HUES48 (cell line): Measurements from ENCODE around the gene PLXND1.

Experiments used
- H3K27ac ChIP-seq: one replicate; pipeline ENCODE4 v1.7.0; 2013; ENCODE audit warnings: low read depth, low read length, inconsistent platforms
- H3K27me3 ChIP-seq: 2 replicates; pipeline ENCODE4 v1.6.1; 2013; ENCODE audit warnings: mild to moderate bottlenecking, low read length; ENCODE audit not compliant: control insufficient read depth, insufficient read depth
- H3K36me3 ChIP-seq: 2 replicates; pipeline ENCODE4 v1.6.1; 2013; ENCODE audit warnings: low read length; ENCODE audit not compliant: control insufficient read depth, insufficient read depth
- H3K4me1 ChIP-seq: 2 replicates; pipeline ENCODE4 v1.6.1; 2013; ENCODE audit warnings: mild to moderate bottlenecking, low read length; ENCODE audit not compliant: control insufficient read depth, insufficient read depth
- H3K4me3 ChIP-seq: 2 replicates; pipeline ENCODE4 v1.5.1; 2013; ENCODE audit warnings: mild to moderate bottlenecking, low read depth, low read length
- H3K9ac ChIP-seq: 2 replicates; pipeline ENCODE4 v1.6.1; 2013; ENCODE audit warnings: mild to moderate bottlenecking, low read depth, low read length, moderate library complexity
- H3K9me3 ChIP-seq: 2 replicates; pipeline ENCODE4 v1.6.1; 2013; ENCODE audit warnings: low read length; ENCODE audit not compliant: control insufficient read depth, insufficient read depth

Gene PLXND1

GRCh38 chr3:129591932-129592331 is 14.5 kb downstream of the PLXND1 start:
- Histone ChIP-seq H3K27ac (peak overlapping the region; percentile 45), H3K9me3 (no peaks in the 10 kb centered on the region), H3K4me3 (peak overlapping the region; percentile 36), H3K4me1 (peaks cover 37% of the 10 kb centered on the region), H3K9ac (no peak overlapping the region), H3K27me3 (no peaks in the 10 kb centered on the region), H3K36me3 (no peaks in the 10 kb centered on the region)

GRCh38 chr3:129590215-129590614 is 16.3 kb downstream of the PLXND1 start:
- Histone ChIP-seq H3K4me1 (peaks cover 27% of the 10 kb centered on the region), H3K27ac (no peak overlapping the region), H3K9me3 (no peaks in the 10 kb centered on the region), H3K4me3 (no peak overlapping the region), H3K9ac (no peak overlapping the region), H3K36me3 (peaks cover 6% of the 10 kb centered on the region), H3K27me3 (no peaks in the 10 kb centered on the region)

- Histone ChIP-seq H3K27ac (no peak overlapping the region), H3K4me1 (peaks cover 9% of the 10 kb centered on the region), H3K27me3 (no peaks in the 10 kb centered on the region), H3K9ac (no peak overlapping the region), H3K36me3 (peaks cover 6% of the 10 kb centered on the region), H3K4me3 (no peak overlapping the region), H3K9me3 (no peaks in the 10 kb centered on the region)
These were observed 18.8 kb downstream of the PLXND1 start for GRCh38 chr3:129587566-129588210.

DNA sequence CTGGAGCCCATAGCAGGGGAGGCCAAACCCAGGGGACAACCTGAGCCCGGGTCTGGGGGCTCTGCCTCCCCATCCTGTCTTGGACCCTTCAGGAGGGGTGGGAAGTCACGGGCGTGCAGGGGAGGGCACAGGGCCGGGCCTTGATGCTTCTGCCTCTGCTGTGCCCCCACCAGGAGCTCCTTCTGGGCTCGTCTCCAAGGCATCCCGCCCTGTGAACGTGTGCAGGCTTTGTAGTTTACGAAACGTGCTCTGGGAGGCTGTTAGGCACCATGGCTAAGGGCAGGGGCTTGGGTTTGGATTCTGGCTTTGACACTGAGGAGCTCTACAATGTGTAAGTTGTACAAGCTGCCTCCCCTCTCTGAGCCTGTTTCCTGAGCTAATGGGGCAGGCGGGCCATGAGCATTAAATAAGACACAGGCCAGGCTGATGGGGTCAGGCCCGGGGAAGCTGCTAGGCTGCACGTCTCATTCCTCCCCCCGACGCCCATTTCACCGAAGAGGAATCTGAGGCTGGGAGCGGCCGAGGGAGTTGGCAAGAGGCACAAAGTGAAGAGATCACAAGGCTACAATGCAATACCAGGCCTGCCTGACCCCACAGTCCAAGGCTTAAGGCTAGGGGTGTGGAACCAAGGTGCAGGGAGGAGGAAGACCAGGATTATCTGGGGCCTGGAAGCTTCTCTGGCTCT is 19.6 kb downstream of the PLXND1 start:
- no peak overlapping the region for H3K9ac ChIP-seq
- H3K36me3 ChIP-seq: peaks cover 6% of the 10 kb centered on the region
- no peaks in the 10 kb centered on the region for H3K9me3 ChIP-seq
- H3K27ac ChIP-seq: no peak overlapping the region
- H3K27me3 ChIP-seq: no peaks in the 10 kb centered on the region
- peaks cover 4% of the 10 kb centered on the region for H3K4me1 ChIP-seq
- no peak overlapping the region for H3K4me3 ChIP-seq

DNA sequence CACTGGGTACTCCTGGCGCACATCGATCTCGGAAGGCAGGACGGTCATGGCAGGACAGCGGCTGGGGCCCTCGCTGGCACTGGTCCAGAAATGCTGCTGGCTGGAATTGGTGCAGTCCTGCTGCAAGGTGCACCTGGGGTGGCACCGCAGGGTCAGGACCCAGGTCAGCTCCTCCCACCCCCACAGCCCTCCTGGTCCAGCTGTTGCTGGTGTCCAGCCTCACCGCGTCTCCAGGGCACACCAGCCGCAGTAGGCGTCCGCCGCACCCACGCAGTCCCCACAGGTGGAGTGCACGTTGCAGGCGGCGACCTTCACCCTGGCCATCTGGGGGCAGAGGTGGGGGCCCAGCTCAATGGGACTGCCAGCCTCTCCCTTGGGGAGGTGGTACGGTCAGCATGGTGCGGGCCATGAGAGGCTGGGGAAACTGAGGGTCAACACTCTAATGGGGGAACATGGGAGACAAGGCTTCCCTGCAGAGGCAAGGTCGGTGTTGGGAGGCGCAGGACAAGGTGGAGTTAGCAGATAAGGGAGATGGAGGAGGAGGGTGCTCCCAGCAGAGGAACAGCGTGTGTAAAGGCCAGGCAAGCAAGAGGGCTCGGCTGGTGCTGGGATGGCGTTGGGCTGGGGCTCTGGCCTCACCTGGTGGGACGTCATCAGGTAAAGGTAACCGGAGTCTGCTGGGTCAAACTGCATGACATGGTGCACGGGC is 20.4 kb downstream of the PLXND1 start:
- Histone ChIP-seq H3K9ac (no peak overlapping the region), H3K9me3 (no peaks in the 10 kb centered on the region), H3K27me3 (no peaks in the 10 kb centered on the region), H3K4me3 (no peak overlapping the region), H3K4me1 (no peaks in the 10 kb centered on the region), H3K36me3 (peaks cover 6% of the 10 kb centered on the region), H3K27ac (no peak overlapping the region)

DNA sequence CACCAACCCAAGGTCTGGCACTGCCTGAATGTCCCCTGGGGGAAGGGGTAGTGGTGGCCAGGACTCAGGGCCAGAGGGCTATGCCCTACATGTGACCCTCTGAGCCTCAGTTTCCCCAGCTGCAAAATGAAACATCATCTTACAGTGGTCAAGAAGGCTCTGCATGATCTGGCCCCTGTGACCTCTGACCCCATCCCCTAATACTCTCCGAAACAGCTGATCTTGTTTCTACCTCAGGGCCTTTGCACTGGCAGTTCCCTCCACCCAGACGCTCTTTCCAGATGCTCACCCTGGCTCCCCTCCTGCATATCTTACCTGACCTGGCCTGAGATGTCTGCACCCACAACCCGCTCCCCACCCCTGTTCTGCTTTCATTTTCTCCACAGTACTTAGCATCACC is 21.8 kb downstream of the PLXND1 start:
- Histone ChIP-seq H3K36me3 (peaks cover 6% of the 10 kb centered on the region), H3K27me3 (no peaks in the 10 kb centered on the region), H3K4me1 (no peaks in the 10 kb centered on the region), H3K27ac (no peak overlapping the region), H3K9me3 (no peaks in the 10 kb centered on the region), H3K9ac (no peak overlapping the region), H3K4me3 (no peak overlapping the region)

GRCh38 chr3:129583289-129583688 is 23.2 kb downstream of the PLXND1 start:
- Histone ChIP-seq H3K27me3 (no peaks in the 10 kb centered on the region), H3K36me3 (peaks cover 6% of the 10 kb centered on the region), H3K4me3 (no peak overlapping the region), H3K4me1 (no peaks in the 10 kb centered on the region), H3K27ac (no peak overlapping the region), H3K9ac (no peak overlapping the region), H3K9me3 (no peaks in the 10 kb centered on the region)

DNA sequence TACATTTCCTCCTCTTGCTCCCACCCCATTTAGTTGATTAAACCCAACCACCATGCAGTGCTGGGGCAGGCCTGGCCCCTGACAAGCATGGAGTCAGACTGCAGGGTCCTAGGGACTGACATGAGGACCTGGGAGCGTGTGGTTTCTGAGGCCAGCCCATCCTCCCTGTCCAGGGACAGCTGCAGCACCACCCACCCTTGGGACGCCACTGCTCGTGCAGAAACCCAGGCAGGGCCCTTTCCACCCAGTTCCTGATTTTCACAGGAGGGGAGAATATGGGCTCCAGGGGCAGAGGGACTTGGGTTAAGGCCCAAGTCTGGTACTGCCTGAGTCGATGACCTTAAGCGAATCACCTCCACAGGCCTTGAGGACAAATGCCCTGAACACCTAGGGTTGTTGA is 23.7 kb downstream of the PLXND1 start:
- peaks cover 6% of the 10 kb centered on the region for H3K36me3 ChIP-seq
- H3K27ac ChIP-seq: no peak overlapping the region
- no peaks in the 10 kb centered on the region for H3K9me3 ChIP-seq
- no peaks in the 10 kb centered on the region for H3K27me3 ChIP-seq
- H3K4me3 ChIP-seq: no peak overlapping the region
- H3K9ac ChIP-seq: no peak overlapping the region
- H3K4me1 ChIP-seq: no peaks in the 10 kb centered on the region

DNA sequence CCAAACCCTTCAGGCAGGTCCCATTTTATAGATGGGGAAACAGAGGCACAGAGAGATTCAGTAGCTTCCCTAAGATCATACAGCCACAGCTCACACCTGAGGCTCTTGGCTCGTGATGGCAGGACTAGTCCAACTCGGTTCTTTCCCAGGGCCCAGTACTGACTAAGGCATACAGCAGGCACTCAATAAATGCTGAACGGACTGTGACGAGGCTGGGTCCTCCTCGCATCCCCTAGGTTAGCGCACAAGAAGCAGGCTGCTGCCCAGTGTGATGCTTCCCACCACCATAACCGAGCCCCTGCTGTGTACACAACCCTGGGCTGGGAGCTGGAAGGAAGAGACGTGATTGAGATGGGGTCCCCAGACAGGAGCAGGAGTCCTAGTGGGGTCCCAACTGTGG is 24.9 kb downstream of the PLXND1 start:
- Histone ChIP-seq H3K9ac (no peak overlapping the region), H3K4me1 (no peaks in the 10 kb centered on the region), H3K27ac (no peak overlapping the region), H3K36me3 (peaks cover 6% of the 10 kb centered on the region), H3K4me3 (no peak overlapping the region), H3K27me3 (no peaks in the 10 kb centered on the region), H3K9me3 (no peaks in the 10 kb centered on the region)

GRCh38 chr3:129579991-129580390 is 26.5 kb downstream of the PLXND1 start:
- peaks cover 5% of the 10 kb centered on the region; the same call in 1 of the 2 replicates for H3K4me1 ChIP-seq
- no peak overlapping the region for H3K27ac ChIP-seq
- H3K27me3 ChIP-seq: no peaks in the 10 kb centered on the region
- no peaks in the 10 kb centered on the region for H3K9me3 ChIP-seq
- H3K4me3 ChIP-seq: no peak overlapping the region
- peaks cover 1% of the 10 kb centered on the region for H3K36me3 ChIP-seq
- H3K9ac ChIP-seq: no peak overlapping the region
